ENCODE results near the gene SLC12A3.

GRCh38 chr16:56842133-56842532 lies 22.9 kb upstream of the SLC12A3 start:
- no peak for TF ChIP-seq CTCF (conservative IDR thresholded peaks at IDR 0.05 in 1 of 2, IDR thresholded peaks at IDR 0.05 in 1 of 2; ENCODE audit: low read depth in 1 of 2, low read length in 2 of 2)
- no peak for TF ChIP-seq EZH2 (IDR thresholded peaks at IDR 0.05; ENCODE audit: low read length, missing control alignments)

Data from fibroblast of lung (primary cell).